ENCODE measurements around the gene ZIC3.
"Not testable (repeated sequence)": the region's sequence is repeated elsewhere in the genome, so short reads cannot be mapped to it uniquely, and the experiment has no call there.

ZIC3 gene

GRCh38 chrX:137549851-137550664 lies 15.9 kb upstream of the ZIC3 start:
- peak; percentile 33 for DNase-seq (ENCODE audit: low read depth)
- peak overlapping the region; percentile 56 for H3K4me3 ChIP-seq (ENCODE audit: low read depth, low read length)
- TF ChIP-seq CTCF (conservative IDR thresholded peaks at IDR 0.05; ENCODE audit: low read depth, low read length): no peak

- H3K4me3 ChIP-seq (ENCODE audit: low read depth, low read length): peak overlapping the region; percentile 56
- DNase-seq (ENCODE audit: low read depth): no peak
- peak; percentile 25 for TF ChIP-seq CTCF (conservative IDR thresholded peaks at IDR 0.05; ENCODE audit: low read depth, low read length)
Measured at GRCh38 chrX:137550665-137551261, 15.2 kb upstream of the ZIC3 start.

- not testable (repeated sequence) for DNase-seq (ENCODE audit: low read depth); H3K4me3 ChIP-seq (ENCODE audit: low read depth, low read length)
Measured at GRCh38 chrX:137552098-137552497, 13.8 kb upstream of the ZIC3 start.

GRCh38 chrX:137562096-137562495 lies 3.8 kb upstream of the ZIC3 start:
- DNase-seq (ENCODE audit: low read depth): no peak
- peak overlapping the region; percentile 35 for H3K4me3 ChIP-seq (ENCODE audit: low read depth, low read length)
- TF ChIP-seq CTCF (conservative IDR thresholded peaks at IDR 0.05; ENCODE audit: low read depth, low read length): no peak

- TF ChIP-seq CTCF (conservative IDR thresholded peaks at IDR 0.05; ENCODE audit: low read depth, low read length): no peak
Measured at GRCh38 chrX:137563681-137564651, 2.0 kb upstream of the ZIC3 start.

GRCh38 chrX:137565318-137565904 lies 516 bp upstream of the ZIC3 start:
- no peak for DNase-seq (ENCODE audit: low read depth)
- peak overlapping the region; percentile 68 for H3K4me3 ChIP-seq (ENCODE audit: low read depth, low read length)
- no peak for TF ChIP-seq CTCF (conservative IDR thresholded peaks at IDR 0.05; ENCODE audit: low read depth, low read length)

More at GRCh38 chrX:137563681-137564651, 2.0 kb upstream of the ZIC3 start:
- peak overlapping the region; percentile 56 for H3K4me3 ChIP-seq (ENCODE audit: low read depth, low read length)
- peak; percentile 60 for DNase-seq (ENCODE audit: low read depth)

All from choroid plexus epithelial cell (primary cell).